NK-92 treated with Interleukin-12 subunit alpha and Interleukin-12 subunit beta, amount 100 ng/mL, for 24 hours (cell line): ENCODE results near the gene GAS5.
"Not testable (repeated sequence)": the region's sequence is repeated elsewhere in the genome, so short reads cannot be mapped to it uniquely, and the experiment has no call there.

Source experiments
- DNase-seq: peaks from one replicate; lab custom pipeline; 2025; lab: John Stamatoyannopoulos, UW

The GAS5 gene

DNA sequence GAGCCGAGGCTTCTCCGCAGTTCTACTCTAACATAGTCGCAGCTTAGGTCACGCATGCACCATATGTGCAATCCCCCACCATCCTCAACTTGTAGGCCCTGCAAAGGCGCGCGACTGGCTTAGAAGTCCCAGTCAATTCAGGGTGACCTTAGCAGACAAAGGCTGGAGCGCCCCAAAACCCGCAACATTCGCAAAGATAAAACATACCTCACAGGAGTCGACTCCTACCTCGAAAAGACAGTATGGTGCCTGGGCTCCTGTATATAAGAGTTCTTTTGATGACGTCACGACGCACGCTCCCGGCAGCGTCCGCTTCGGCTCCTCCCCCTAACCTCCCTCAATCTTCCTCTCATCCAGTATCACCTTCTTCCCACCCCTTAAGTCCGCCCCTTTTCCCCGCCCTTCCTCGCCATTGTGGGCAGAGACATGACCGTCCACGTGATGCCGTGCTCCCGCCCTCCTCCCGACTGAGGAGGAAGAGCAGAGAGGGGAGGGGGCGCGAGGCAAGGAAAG is at the start of gene GAS5:
TSS of gene GAS5 (minus strand) at position 237 of the 513 bp plus-strand sequence.
- peak; percentile 99 for DNase-seq

DNA sequence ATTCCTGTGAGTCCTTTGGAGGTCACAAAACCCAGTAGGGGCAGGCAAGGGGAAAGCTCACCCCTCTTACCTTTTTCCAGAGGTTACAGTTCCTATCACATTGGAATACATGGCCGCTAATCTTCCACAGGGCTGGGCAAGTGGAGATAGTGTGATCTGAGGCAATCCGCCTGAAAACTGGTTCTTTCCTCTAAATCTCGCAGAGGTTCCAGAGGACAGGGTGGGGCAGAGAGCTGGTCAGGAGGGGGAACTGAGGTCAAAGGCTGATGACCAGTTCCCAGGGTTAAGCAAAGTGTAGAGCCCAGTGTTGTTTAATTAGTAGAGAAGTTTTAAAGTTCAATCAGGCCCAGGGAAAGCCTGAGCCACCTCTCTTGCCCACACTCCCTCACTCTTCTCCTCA is 49.4 kb upstream of the GAS5 start, which contains the start of gene SERPINC1:
TSS of gene SERPINC1 (minus strand) at position 179 of the 400 bp plus-strand sequence. CDS start at position 111, 68 bp downstream.
- no peak for DNase-seq

DNA sequence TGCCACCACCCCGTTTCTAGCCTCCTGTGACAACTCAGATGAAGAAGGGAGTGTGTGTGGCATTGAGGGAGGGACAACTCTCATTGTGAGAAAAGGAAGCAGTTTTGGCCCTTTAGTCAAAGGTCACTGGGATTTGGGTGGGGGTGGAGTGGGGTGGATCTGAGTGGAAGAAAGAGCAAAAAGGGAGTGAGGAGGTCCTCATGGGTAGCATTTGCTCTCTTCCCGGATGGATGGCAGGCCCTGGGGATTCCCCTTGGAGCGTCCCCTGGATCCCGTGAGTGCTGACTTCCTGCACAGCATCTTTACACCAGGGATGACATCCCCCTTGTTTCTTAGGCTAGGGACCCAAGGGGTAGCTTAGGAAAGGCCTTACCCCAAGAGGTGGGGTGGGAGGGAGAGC is 48.9 kb upstream of the GAS5 start:
- DNase-seq, result no peak

GRCh38 chr1:173915596-173915995 is 47.8 kb upstream of the GAS5 start:
- DNase-seq, result no peak

DNA sequence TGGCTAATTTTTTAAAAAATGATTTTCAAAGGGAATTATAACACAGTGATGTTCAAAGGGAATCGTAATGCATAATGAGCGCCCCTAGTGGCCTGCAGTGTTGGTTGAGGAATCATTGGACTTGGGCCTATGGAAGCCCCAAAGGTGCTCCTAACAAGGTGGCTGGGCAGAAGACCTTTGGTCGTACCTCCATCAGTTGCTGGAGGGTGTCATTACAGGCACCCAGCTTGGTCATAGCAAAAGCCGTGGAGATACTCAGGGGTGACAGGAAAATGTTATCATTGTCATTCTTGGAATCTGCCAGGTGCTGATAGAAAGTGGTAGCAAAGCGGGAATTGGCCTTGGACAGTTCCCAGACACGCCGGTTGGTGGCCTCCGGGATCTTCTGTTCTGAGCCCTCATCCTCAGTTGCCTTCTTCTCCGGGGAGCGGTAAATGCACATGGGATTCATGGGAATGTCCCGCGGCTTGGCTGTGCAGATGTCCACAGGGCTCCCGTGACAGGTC is 46.6 kb upstream of the GAS5 start:
- no peak for DNase-seq

- no peak for DNase-seq
These were observed 45.3 kb upstream of the GAS5 start for GRCh38 chr1:173913111-173913510.

DNA sequence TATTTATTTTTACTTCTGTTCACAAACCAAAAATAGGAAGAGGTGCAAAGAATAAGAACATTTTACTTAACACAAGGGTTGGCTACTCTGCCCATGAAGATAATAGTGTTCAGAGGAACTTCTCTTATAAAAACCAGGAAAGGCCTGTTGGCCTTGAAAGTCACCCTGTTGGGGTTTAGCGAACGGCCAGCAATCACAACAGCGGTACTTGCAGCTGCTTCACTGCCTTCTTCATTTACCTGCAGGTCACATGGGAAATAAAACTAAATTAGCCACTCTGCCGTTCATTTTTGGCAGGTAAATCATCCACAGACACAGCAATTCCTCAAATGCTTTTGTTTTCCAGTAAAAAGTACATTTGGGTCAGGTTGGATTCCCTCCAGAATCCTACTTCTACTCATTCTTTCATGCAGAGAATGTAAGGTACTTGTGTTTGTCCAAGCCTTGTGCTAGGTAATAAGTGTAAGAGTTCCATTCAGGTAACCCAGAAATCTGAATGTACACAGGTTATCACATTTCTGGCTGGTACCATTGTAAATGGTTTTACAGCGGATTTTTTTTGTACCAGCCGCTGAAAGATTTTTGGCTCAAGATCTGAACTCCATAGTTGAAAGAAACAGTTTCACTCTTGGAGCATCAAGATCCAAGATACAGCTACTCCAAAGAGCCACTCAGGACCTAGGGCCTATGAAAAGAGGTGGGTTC is 36.2 kb upstream of the GAS5 start:
- no peak for DNase-seq

DNA sequence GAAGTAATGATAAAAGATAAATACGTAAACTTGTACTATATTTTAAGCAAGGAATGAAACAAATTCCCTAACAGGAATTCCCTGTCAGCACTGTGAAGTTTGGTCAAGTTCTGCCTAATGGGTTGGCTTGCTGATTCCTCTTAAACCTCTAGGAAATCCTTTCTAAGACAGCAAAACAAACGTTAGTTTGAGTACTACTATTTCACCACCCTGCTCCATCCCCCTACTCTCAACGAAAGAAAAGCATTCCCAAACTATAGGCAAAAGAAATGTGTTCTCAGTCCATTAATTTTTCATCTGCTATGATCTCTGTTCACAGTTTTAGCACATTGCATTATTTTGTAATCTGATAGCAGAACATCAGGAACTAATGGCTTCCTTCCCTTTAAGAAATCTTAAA is 33.2 kb upstream of the GAS5 start:
- DNase-seq, result no peak

DNA sequence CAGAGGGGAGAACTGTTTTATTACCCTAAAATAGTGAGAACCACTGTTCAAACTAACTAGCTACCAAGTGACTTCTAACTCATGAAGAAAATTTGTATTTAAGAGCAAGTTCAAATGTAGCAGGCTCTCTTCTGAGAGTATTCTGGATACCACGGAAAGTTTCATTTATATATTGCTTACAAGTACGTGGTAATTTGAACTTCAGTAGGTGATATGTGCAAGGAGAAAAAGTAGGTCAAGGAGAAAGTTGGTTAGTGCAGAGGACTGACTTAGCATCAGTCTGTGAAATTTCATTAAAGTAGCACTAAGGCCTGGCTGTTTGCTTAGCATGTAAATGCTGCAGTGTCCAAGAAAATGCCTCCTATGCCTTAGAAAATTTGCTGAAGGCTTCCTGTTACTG is 32.6 kb upstream of the GAS5 start:
- no peak for DNase-seq

DNA sequence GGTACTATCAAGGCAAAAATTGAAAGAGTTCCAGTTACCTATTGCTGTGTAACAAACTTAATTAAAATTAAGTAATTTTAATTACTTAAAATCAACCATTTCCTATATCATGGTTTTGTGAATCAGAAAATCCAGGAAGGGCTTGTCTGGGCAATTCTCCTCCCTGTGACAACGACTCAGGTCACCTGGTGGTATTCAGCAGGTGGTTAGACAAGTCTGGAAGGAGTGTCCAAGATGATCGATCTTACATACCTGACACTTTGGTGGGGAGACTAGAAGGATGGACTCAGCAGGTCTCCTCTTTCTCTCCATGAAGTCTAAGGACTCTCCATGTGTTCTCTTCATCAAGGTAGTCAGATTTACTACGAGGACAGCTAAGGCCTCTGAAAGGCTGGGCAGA is 26.4 kb upstream of the GAS5 start:
- no peak for DNase-seq

- no peak for DNase-seq
These were observed 25.8 kb upstream of the GAS5 start for GRCh38 chr1:173893611-173894010.

DNA sequence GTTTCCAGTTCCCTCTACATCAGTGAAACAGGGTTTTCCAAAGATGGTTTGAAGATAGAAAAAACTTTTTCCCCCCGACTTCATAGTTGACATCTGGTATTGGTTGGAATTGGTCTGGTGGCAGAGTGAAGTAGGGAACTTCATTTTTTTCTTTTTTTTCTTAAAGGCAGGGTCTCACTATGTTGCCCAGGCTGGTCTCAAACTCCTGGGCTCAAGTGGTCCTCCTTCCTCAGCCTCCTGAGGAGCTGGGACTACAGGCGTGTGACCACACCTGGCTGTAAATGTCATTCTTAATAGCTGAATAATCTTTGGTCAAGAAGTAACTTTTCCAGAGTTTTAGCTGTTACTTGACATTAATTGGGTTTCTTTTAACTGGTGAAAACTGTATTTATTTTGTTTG is 22.1 kb upstream of the GAS5 start:
- no peak for DNase-seq

GRCh38 chr1:173888749-173889148 is 21.0 kb upstream of the GAS5 start:
- no peak for DNase-seq

- DNase-seq, result no peak
These were observed 19.8 kb upstream of the GAS5 start for GRCh38 chr1:173887627-173888026.

DNA sequence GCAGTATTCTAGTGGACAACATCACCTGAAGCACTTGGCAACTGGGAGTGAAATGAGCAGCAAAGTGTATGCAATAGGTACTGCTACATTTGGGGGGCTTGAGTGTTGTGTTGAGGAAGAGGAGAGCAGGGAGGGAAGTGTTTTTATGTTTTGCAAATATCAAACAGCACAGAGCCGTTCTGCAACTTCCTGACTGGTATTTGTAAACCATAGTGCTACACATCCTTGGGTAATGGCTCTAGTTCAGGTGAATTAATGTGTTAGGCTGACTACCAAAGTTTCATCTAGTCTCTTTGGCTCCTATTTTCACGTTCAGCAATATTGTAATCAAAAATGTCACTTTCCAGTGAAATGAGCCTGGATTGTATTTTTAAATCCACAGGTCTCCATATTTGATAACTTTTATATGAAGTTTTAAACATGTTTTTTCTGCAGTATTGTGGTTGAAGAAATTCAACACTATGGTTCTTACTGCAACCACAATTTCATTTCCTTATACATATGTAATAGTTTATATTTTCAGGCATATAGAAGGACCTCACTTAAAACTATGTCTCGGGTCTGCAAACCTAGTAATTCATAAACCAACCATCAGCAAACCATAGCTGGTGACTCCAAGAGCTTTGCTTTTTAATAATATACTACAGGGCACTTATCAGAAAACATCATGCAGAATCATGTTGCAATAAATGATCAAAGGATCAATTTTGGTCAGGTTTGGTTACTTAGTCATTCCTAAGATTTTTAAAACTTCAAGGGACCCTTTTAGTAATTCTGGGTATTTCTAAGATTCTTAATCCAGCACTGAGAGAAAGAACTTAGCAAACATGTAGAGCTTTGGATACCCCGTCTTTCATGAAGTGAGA is 19.2 kb upstream of the GAS5 start:
- DNase-seq, result no peak

- DNase-seq, result no peak
These were observed 16.9 kb upstream of the GAS5 start for GRCh38 chr1:173884701-173885100.

DNA sequence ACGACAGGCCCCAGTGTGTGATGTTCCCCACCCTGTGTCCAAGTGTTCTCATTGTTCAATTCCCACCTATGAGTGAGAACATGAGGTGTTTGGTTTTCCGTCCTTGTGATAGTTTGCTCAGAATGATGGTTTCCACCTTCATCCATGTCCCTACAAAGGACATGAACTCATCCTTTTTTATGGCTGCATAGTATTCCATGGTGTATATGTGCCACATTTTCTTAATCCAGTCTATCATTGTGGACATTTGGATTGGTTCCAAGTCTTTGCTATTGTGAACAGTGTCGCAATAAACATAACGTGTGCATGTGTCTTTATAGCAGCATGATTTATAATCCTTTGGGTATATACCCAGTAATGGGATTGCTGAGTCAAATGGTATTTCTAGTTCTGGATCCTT is 13.3 kb upstream of the GAS5 start:
- DNase-seq, result not testable (repeated sequence)

DNA sequence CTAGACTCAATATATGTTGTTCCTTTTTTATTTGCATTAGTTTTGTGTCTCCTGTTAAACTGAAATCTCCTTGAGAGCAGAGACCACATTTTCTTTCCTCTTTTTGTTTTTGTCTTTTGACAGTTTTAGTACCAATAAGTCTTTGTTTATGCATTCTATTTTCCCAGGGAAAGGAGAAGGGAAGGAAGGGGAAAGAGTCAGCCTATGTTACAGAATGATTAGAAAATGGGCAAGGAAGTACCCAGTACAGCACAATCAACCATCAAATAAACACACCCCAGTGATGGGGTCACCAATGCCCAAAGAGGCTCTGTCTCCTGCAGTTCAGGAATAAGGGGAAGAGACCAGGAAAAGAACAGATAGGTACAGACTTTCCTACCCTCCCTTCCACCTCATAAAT is 10.5 kb upstream of the GAS5 start:
- no peak for DNase-seq

DNA sequence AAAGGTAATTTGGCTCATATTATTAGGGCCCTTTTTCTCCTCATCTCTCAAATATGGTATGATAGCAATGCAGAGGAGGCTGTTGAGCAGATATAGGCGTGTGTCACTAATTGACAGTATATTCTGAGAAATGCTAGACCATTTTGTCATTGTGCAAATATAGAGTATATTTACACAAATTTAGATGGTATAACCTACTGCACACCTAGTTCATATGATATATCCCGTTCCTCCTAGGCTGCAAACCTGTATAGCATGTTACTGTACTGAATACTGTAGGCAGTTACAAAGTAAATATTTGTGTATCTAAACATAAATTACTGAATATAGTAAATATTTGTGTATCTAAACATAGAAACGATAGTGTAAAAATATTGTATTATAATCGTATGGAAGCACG is 8.9 kb upstream of the GAS5 start:
- DNase-seq, result no peak

GRCh38 chr1:173871500-173871899 is 3.7 kb upstream of the GAS5 start:
- no peak for DNase-seq

- no peak for DNase-seq
These were observed 3.3 kb upstream of the GAS5 start for GRCh38 chr1:173871091-173871490.

GRCh38 chr1:173870252-173871075 is 2.7 kb upstream of the GAS5 start:
- DNase-seq, result peak; percentile 66
